K562 (cell line): ENCODE results near the gene RIIAD1. TPM values are rescaled to one million over a fixed set of nuclear protein-coding genes. Genes with fewer than 3 reads are reported as not detected.

ENCODE experiments used
- BACH1 ChIP-seq: fragments of 200-800 bp; sonication (Bioruptor generic); IDR thresholded peaks from 2 replicates; pipeline ENCODE4 v1.6.1; 2016; ENCODE audit warnings: missing genetic modification characterization, missing compliant biosample characterization
- CBX3 ChIP-seq, 2 experiments: IDR thresholded peaks; 1 replicate in 1 of 2; 2 replicates in 1 of 2; pipeline ENCODE4 v1.6.1; 2012; ENCODE audit warnings: inconsistent platforms in 2 of 2, low read length in 2 of 2, borderline replicate concordance in 1 of 2, control low read depth in 1 of 2
- HIVEP1 ChIP-seq: fragments of 250-450 bp; sonication (Bioruptor Pico); IDR thresholded peaks from 2 replicates; pipeline ENCODE4 v1.4.0; 2020; ENCODE audit warnings: mild to moderate bottlenecking
- NCOA6 ChIP-seq: fragments of 450-650 bp; IDR thresholded peaks from 2 replicates; pipeline ENCODE4 v1.6.1; 2017; ENCODE audit warnings: mild to moderate bottlenecking
- PHF21A ChIP-seq: fragments of 450-650 bp; IDR thresholded peaks from 2 replicates; pipeline ENCODE4 v1.6.1; 2017; ENCODE audit warnings: low read depth, borderline replicate concordance
- RB1 ChIP-seq: fragments of 450-650 bp; IDR thresholded peaks from 2 replicates; pipeline ENCODE4 v1.6.1; 2017; ENCODE audit warnings: low read depth, mild to moderate bottlenecking
- ZBTB7A ChIP-seq: IDR thresholded peaks from 2 replicates; pipeline ENCODE4 v1.6.1; 2011; ENCODE audit warnings: low read depth, mild to moderate bottlenecking, low read length, moderate library complexity, borderline replicate concordance; ENCODE audit not compliant: control insufficient read depth
- ZKSCAN1 ChIP-seq: fragments of 150-350 bp; IDR thresholded peaks from 2 replicates; pipeline ENCODE4 v1.6.1; 2016; ENCODE audit warnings: low read depth, low read length
- ZNF197 ChIP-seq: fragments of 200-800 bp; sonication (Bioruptor generic); IDR thresholded peaks from 2 replicates; pipeline ENCODE4 v1.6.1; 2016; ENCODE audit warnings: low read depth, missing genetic modification characterization, missing compliant biosample characterization
- ZNF239 ChIP-seq: fragments of 250-450 bp; sonication (Bioruptor Pico); IDR thresholded peaks from 2 replicates; pipeline ENCODE4 v1.4.0; 2020; ENCODE audit warnings: mild to moderate bottlenecking
- ZSCAN32 ChIP-seq: fragments of 450-650 bp; formaldehyde crosslinking; IDR thresholded peaks from 2 replicates; pipeline ENCODE4 v1.4.0; 2020; ENCODE audit warnings: mild to moderate bottlenecking, moderate library complexity
- polyA plus RNA-seq, 8 experiments: library from polyadenylated mRNA; depleted of rRNA in 4 of 8; stranded (reverse) in 5 of 8; unstranded in 3 of 8; fragments of >200 nt; fragmentation: Nextera tagmentation in 2 of 8; fragmentation: Illumina TruSeq in 1 of 8; extraction: Ambion mirVana in 2 of 8; extraction: Trizol in 1 of 8; gene quantifications; 2 replicates each; pipeline versions ENCODE4 v1.2.1 to v1.2.3, GENCODE V29; 2011 to 2014; ENCODE audit warnings: inconsistent platforms in 1 of 8, missing spikeins in 1 of 8
- total RNA-seq, 7 experiments: library from RNA; depleted of rRNA in 6 of 7; stranded (reverse); fragments of >200 nt in 6 of 7; fragmentation: Illumina TruSeq in 2 of 7; extraction: Trizol in 2 of 7; gene quantifications; 2 replicates each; pipeline versions ENCODE4 v1.2.1 to v1.2.3, GENCODE V29; 2011 to 2021; ENCODE audit warnings: low replicate concordance in 1 of 7
- TF ChIP-seq, protein P1 (sequence below), 2 experiments: fragments of 450-650 bp; formaldehyde crosslinking in 1 of 2; IDR thresholded peaks; 2 replicates each; pipeline versions ENCODE4 v1.4.0 to v1.6.1; 2014 to 2020; ENCODE audit warnings: mild to moderate bottlenecking in 2 of 2, borderline replicate concordance in 1 of 2, low read depth in 1 of 2
- TF ChIP-seq, protein P2 (sequence below): fragments of 250-450 bp; sonication (Bioruptor Pico); IDR thresholded peaks from 2 replicates; pipeline ENCODE4 v1.4.0; 2020
- TF ChIP-seq, protein P3 (sequence below): sonication (generic); formaldehyde crosslinking; IDR thresholded peaks from 2 replicates; pipeline ENCODE4 v1.4.0; 2020; ENCODE audit warnings: mild to moderate bottlenecking, missing genetic modification reagents
- TF ChIP-seq, protein P4 (sequence below): sonication (generic); formaldehyde crosslinking; IDR thresholded peaks from 2 replicates; pipeline ENCODE4 v1.5.0; 2020; ENCODE audit warnings: missing genetic modification reagents

The RIIAD1 gene
- total and polyA plus RNA-seq, 9 of the 15 experiments (the other 6 are each of a cell fraction or from before 2014, with no cell fraction given) = not detected

DNA sequence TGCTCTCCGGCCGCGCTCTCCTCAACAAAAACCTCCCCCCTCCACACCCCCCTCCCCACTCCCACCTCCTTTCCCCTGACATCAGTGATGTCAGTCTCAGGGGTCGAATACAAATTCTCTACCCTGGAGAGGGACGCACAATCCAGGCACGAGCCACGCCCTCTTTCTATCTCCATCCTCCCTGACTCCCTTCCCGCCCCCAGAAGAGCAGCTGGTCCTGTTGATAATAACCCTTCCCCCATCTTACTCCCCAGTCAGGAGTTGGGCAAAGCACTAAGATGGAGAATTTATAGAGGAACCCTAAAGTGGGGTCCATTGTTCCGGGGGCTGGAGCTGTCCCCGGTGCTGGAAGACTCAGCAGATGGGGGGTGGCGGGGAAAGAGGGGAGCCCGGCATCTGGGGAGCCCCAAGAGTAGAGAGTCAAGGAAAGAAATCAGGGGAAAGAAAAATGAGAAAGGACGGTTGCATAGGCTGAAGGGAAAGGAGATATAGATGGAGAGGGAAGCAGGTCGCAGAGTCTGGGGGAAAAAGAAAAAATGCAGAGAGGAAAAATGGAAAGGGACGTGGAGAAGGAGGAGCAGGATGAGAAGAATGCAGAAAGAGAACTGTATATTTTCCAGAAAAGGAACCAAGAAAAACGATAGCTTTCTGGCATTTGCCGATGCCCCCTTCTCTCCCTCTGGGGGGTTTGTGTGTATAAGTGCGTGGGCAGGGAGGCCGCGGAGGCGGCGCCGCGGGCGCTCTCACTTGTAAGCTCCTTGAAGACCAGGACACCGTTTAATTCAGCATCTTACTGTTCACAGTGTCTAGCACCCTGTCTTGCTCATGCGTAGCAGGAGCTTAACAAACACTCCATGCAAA, 4.3 kb upstream of the RIIAD1 start, which contains the start of gene CELF3 (continued):
- TF ChIP-seq, protein P1, sequence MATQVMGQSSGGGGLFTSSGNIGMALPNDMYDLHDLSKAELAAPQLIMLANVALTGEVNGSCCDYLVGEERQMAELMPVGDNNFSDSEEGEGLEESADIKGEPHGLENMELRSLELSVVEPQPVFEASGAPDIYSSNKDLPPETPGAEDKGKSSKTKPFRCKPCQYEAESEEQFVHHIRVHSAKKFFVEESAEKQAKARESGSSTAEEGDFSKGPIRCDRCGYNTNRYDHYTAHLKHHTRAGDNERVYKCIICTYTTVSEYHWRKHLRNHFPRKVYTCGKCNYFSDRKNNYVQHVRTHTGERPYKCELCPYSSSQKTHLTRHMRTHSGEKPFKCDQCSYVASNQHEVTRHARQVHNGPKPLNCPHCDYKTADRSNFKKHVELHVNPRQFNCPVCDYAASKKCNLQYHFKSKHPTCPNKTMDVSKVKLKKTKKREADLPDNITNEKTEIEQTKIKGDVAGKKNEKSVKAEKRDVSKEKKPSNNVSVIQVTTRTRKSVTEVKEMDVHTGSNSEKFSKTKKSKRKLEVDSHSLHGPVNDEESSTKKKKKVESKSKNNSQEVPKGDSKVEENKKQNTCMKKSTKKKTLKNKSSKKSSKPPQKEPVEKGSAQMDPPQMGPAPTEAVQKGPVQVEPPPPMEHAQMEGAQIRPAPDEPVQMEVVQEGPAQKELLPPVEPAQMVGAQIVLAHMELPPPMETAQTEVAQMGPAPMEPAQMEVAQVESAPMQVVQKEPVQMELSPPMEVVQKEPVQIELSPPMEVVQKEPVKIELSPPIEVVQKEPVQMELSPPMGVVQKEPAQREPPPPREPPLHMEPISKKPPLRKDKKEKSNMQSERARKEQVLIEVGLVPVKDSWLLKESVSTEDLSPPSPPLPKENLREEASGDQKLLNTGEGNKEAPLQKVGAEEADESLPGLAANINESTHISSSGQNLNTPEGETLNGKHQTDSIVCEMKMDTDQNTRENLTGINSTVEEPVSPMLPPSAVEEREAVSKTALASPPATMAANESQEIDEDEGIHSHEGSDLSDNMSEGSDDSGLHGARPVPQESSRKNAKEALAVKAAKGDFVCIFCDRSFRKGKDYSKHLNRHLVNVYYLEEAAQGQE (IDR thresholded peaks at IDR 0.05; ENCODE audit: borderline replicate concordance) = peak; percentile 98
- TF ChIP-seq, protein P1 (CRISPR knock-in tag; IDR thresholded peaks at IDR 0.05; ENCODE audit: low read depth) = peak; percentile 93
- TF ChIP-seq RB1 = peak; percentile 59; the same call in 1 of the 2 replicates
- no peak for TF ChIP-seq ZNF239
- no peak for TF ChIP-seq BACH1 (tag)
- TF ChIP-seq, protein P2, sequence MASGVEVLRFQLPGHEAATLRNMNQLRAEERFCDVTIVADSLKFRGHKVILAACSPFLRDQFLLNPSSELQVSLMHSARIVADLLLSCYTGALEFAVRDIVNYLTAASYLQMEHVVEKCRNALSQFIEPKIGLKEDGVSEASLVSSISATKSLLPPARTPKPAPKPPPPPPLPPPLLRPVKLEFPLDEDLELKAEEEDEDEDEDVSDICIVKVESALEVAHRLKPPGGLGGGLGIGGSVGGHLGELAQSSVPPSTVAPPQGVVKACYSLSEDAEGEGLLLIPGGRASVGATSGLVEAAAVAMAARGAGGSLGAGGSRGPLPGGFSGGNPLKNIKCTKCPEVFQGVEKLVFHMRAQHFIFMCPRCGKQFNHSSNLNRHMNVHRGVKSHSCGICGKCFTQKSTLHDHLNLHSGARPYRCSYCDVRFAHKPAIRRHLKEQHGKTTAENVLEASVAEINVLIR (CRISPR knock-in tag) = no peak
- no peak for TF ChIP-seq NCOA6
- TF ChIP-seq CBX3 (IDR thresholded peaks at IDR 0.05; ENCODE audit: borderline replicate concordance in 1 of 2, low read length in 2 of 2) = no peak; a peak in 1 of 3 replicates
- TF ChIP-seq, protein P3, sequence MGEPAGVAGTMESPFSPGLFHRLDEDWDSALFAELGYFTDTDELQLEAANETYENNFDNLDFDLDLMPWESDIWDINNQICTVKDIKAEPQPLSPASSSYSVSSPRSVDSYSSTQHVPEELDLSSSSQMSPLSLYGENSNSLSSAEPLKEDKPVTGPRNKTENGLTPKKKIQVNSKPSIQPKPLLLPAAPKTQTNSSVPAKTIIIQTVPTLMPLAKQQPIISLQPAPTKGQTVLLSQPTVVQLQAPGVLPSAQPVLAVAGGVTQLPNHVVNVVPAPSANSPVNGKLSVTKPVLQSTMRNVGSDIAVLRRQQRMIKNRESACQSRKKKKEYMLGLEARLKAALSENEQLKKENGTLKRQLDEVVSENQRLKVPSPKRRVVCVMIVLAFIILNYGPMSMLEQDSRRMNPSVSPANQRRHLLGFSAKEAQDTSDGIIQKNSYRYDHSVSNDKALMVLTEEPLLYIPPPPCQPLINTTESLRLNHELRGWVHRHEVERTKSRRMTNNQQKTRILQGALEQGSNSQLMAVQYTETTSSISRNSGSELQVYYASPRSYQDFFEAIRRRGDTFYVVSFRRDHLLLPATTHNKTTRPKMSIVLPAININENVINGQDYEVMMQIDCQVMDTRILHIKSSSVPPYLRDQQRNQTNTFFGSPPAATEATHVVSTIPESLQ = 0 out of 2 replicates have a peak, but pooled peaks have one; percentile 19
- TF ChIP-seq ZNF197 = no peak
- 0 out of 2 replicates have a peak, but pooled peaks have one; percentile 16 for TF ChIP-seq ZKSCAN1
- no peak for TF ChIP-seq HIVEP1 (CRISPR knock-in tag)
- no peak for TF ChIP-seq ZSCAN32 (CRISPR knock-in tag)
- TF ChIP-seq, protein P4, sequence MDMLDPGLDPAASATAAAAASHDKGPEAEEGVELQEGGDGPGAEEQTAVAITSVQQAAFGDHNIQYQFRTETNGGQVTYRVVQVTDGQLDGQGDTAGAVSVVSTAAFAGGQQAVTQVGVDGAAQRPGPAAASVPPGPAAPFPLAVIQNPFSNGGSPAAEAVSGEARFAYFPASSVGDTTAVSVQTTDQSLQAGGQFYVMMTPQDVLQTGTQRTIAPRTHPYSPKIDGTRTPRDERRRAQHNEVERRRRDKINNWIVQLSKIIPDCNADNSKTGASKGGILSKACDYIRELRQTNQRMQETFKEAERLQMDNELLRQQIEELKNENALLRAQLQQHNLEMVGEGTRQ (CRISPR knock-in tag) = no peak
- no peak for TF ChIP-seq PHF21A
- TF ChIP-seq ZBTB7A = peak; percentile 44; the same call in 1 of the 2 replicates
